ENCODE data around the gene RAB6B. TPM values are rescaled to one million over a fixed set of nuclear protein-coding genes. Genes with fewer than 3 reads are reported as not detected.

RAB6B gene
- total and polyA plus RNA-seq, 2 experiments from 2014 or later: 1.2 to 3.9 TPM

DNA sequence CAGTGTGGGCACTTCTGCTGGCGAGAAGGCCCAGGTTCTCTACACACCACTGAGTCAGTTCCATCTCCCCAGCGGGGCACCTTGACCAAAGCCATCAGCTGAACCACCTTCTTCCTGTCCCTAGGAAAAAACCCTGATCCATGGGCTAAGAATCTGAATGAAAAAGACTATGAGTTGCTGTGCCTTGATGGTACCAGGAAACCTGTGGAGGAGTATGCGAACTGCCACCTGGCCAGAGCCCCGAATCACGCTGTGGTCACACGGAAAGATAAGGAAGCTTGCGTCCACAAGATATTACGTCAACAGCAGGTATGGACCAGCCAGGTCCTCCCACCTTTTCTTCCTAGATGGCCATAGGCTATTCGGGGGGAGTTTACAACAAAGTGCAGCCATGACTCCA, 120.4 kb downstream of the RAB6B start (continued):
- no peak for TF ChIP-seq REST (IDR thresholded peaks at IDR 0.05; ENCODE audit: unreplicated experiment)
- no peak for TF ChIP-seq ZNF331 (CRISPR knock-in tag; IDR thresholded peaks at IDR 0.05; ENCODE audit: low read depth)
- TF ChIP-seq CREB1 (CRISPR knock-in tag; IDR thresholded peaks at IDR 0.05; ENCODE audit: low read depth): no peak
- TF ChIP-seq ETS1 (IDR thresholded peaks at IDR 0.05): no peak

Other genes starting within 250 kb of the RAB6B start
- gene TOPBP1, start 233.9 kb downstream of the RAB6B start, total RNA-seq (2014; rRNA removed; shearing (Covaris generic)): 42.2 and 65.4 TPM in 2 replicates
- 13.8 and 15.8 TPM in 2 replicates for gene TOPBP1, start 233.9 kb downstream of the RAB6B start, polyA plus RNA-seq (2016; fragmentation: Nextera tagmentation; extraction: Ambion mirVana)
- gene TF, start 149.5 kb downstream of the RAB6B start, total RNA-seq (2014; rRNA removed; shearing (Covaris generic)): 0.76 and 2.9 TPM in 2 replicates
- gene TF, start 149.5 kb downstream of the RAB6B start, polyA plus RNA-seq (2016; fragmentation: Nextera tagmentation; extraction: Ambion mirVana): 0.03 and 0.16 TPM in 2 replicates
- gene SRPRB, start 90.1 kb downstream of the RAB6B start, total RNA-seq (2014; rRNA removed; shearing (Covaris generic)): 25.3 and 25.6 TPM in 2 replicates
- 25.8 and 36.0 TPM in 2 replicates for gene SRPRB, start 90.1 kb downstream of the RAB6B start, polyA plus RNA-seq (2016; fragmentation: Nextera tagmentation; extraction: Ambion mirVana)
- 0.31 and 1.6 TPM in 2 replicates for gene SLCO2A1, start 134.0 kb upstream of the RAB6B start, total RNA-seq (2014; rRNA removed; shearing (Covaris generic))
- gene SLCO2A1, start 134.0 kb upstream of the RAB6B start, polyA plus RNA-seq (2016; fragmentation: Nextera tagmentation; extraction: Ambion mirVana): 0.82 and 1.0 TPM in 2 replicates